Choroid plexus epithelial cell (primary cell): ENCODE data around the gene VPS13D.

Experiments used
- DNase-seq: peaks from one replicate; pipeline ENCODE4 v3.0.0-alpha.2; 2010; ENCODE audit warnings: low read depth
- H3K4me3 ChIP-seq: 2 replicates; pipeline ENCODE4 v1.5.1; 2011; ENCODE audit warnings: low read depth, mild to moderate bottlenecking, control low read depth, low read length, moderate library complexity
- CTCF ChIP-seq: conservative IDR thresholded peaks from 2 replicates; pipeline ENCODE4 v1.5.1; 2011; ENCODE audit warnings: low read depth, mild to moderate bottlenecking, control low read depth, inconsistent platforms, low read length, moderate library complexity

The VPS13D gene

GRCh38 chr1:12556957-12557935, 327.4 kb downstream of the VPS13D start:
- DNase-seq: no peak
- no peak overlapping the region for H3K4me3 ChIP-seq
- TF ChIP-seq CTCF: no peak

GRCh38 chr1:12561121-12561520, 331.3 kb downstream of the VPS13D start:
- no peak overlapping the region for H3K4me3 ChIP-seq
- no peak for DNase-seq
- TF ChIP-seq CTCF: no peak
